NT2/D1 (cell line): ENCODE measurements around the gene DNAL4.

Source experiments
- DNase-seq: peaks from one replicate; pipeline ENCODE4 v3.0.0-alpha.2; 2011; ENCODE audit warnings: low read depth, low spot score
- H3K27me3 ChIP-seq: 2 replicates; pipeline ENCODE4 v1.6.0; 2011; ENCODE audit warnings: mild to moderate bottlenecking; ENCODE audit not compliant: insufficient read length, insufficient read depth
- H3K36me3 ChIP-seq: 2 replicates; pipeline ENCODE4 v1.6.1; 2011; ENCODE audit warnings: mild to moderate bottlenecking, low read length, mixed read lengths; ENCODE audit not compliant: insufficient read depth, insufficient read length
- H3K4me1 ChIP-seq: 2 replicates; pipeline ENCODE4 v1.5.1; 2011; ENCODE audit not compliant: insufficient read depth, insufficient read length
- H3K4me3 ChIP-seq: 2 replicates; pipeline ENCODE4 v1.5.1; 2011; ENCODE audit warnings: low read depth; ENCODE audit not compliant: insufficient read length
- H3K9ac ChIP-seq: 2 replicates; pipeline ENCODE4 v1.6.0; 2011; ENCODE audit warnings: low read depth; ENCODE audit not compliant: insufficient read length
- H3K9me3 ChIP-seq: 2 replicates; pipeline ENCODE4 v1.5.1; 2011; ENCODE audit warnings: mild to moderate bottlenecking, low read length; ENCODE audit not compliant: insufficient read depth
- SUZ12 ChIP-seq: IDR thresholded peaks from 2 replicates; pipeline ENCODE4 v1.6.1; 2011; ENCODE audit not compliant: insufficient read length, insufficient read depth; ENCODE audit errors: extremely low read depth
- YY1 ChIP-seq: IDR thresholded peaks from 2 replicates; pipeline ENCODE4 v1.6.1; 2011; ENCODE audit not compliant: insufficient read length, insufficient read depth
- ZNF274 ChIP-seq: IDR thresholded peaks from 2 replicates; pipeline ENCODE4 v1.6.1; 2011; ENCODE audit warnings: mild to moderate bottlenecking, low read depth, low read length

DNAL4 gene

GRCh38 chr22:38766076-38766777, 27.7 kb downstream of the DNAL4 start:
- no peaks in the 10 kb centered on the region for H3K9me3 ChIP-seq
- H3K36me3 ChIP-seq, result no peaks in the 10 kb centered on the region
- DNase-seq, result peak; percentile 22
- peaks cover 8% of the 10 kb centered on the region for H3K4me1 ChIP-seq
- peak overlapping the region; percentile 8 for H3K9ac ChIP-seq
- H3K27me3 ChIP-seq, result no peaks in the 10 kb centered on the region
- no peak overlapping the region for H3K4me3 ChIP-seq
- TF ChIP-seq YY1, result no peak

- DNase-seq, result no peak
- Histone ChIP-seq H3K36me3 (no peaks in the 10 kb centered on the region), H3K4me1 (peaks cover 17% of the 10 kb centered on the region), H3K9me3 (no peaks in the 10 kb centered on the region), H3K9ac (no peak overlapping the region), H3K4me3 (no peak overlapping the region), H3K27me3 (no peaks in the 10 kb centered on the region)
- TF ChIP-seq ZNF274 (no peak), SUZ12 (no peak), YY1 (no peak)
Measured at GRCh38 chr22:38762551-38762983, 31.4 kb downstream of the DNAL4 start.

- Histone ChIP-seq H3K9me3 (no peaks in the 10 kb centered on the region), H3K4me3 (no peak overlapping the region), H3K4me1 (peaks cover 17% of the 10 kb centered on the region), H3K36me3 (no peaks in the 10 kb centered on the region), H3K9ac (peak overlapping the region; percentile 21), H3K27me3 (peaks cover 8% of the 10 kb centered on the region)
- no peak for DNase-seq
- TF ChIP-seq SUZ12, result no peak
Measured at GRCh38 chr22:38761202-38762162, 32.5 kb downstream of the DNAL4 start.

GRCh38 chr22:38760477-38761201, 33.3 kb downstream of the DNAL4 start:
- DNase-seq, result no peak
- Histone ChIP-seq H3K9ac (peak overlapping the region; percentile 21), H3K36me3 (no peaks in the 10 kb centered on the region), H3K4me3 (no peak overlapping the region), H3K27me3 (peaks cover 10% of the 10 kb centered on the region), H3K4me1 (peaks cover 11% of the 10 kb centered on the region), H3K9me3 (no peaks in the 10 kb centered on the region)
- no peak for TF ChIP-seq SUZ12

GRCh38 chr22:38759005-38759404, 34.9 kb downstream of the DNAL4 start:
- Histone ChIP-seq H3K4me1 (peaks cover 10% of the 10 kb centered on the region), H3K4me3 (no peak overlapping the region), H3K27me3 (peaks cover 10% of the 10 kb centered on the region), H3K9me3 (no peaks in the 10 kb centered on the region), H3K36me3 (no peaks in the 10 kb centered on the region), H3K9ac (no peak overlapping the region)
- no peak for TF ChIP-seq YY1
- TF ChIP-seq SUZ12, result no peak
- TF ChIP-seq ZNF274, result no peak
- no peak for DNase-seq

GRCh38 chr22:38758276-38758945, 35.5 kb downstream of the DNAL4 start:
- DNase-seq, result no peak
- no peaks in the 10 kb centered on the region for H3K9me3 ChIP-seq
- H3K27me3 ChIP-seq, result peaks cover 14% of the 10 kb centered on the region
- H3K4me1 ChIP-seq, result peaks cover 8% of the 10 kb centered on the region
- no peak overlapping the region for H3K9ac ChIP-seq
- H3K36me3 ChIP-seq, result peaks cover 3% of the 10 kb centered on the region
- TF ChIP-seq YY1 (no peak), ZNF274 (no peak), SUZ12 (no peak)
- no peak overlapping the region for H3K4me3 ChIP-seq

- Histone ChIP-seq H3K9ac (no peak overlapping the region), H3K4me1 (peaks cover 8% of the 10 kb centered on the region), H3K27me3 (peaks cover 14% of the 10 kb centered on the region), H3K9me3 (no peaks in the 10 kb centered on the region), H3K4me3 (no peak overlapping the region), H3K36me3 (peaks cover 4% of the 10 kb centered on the region)
- DNase-seq, result no peak
- no peak for TF ChIP-seq SUZ12
- no peak for TF ChIP-seq ZNF274
- TF ChIP-seq YY1, result no peak
Measured at GRCh38 chr22:38757464-38757757, 36.5 kb downstream of the DNAL4 start.
